Ishikawa (cell line): ENCODE data around the gene IFI16.

ENCODE experiments used
- EP300 ChIP-seq: IDR thresholded peaks from 2 replicates; pipeline ENCODE4 v1.6.1; 2012; ENCODE audit warnings: borderline replicate concordance
- NFIC ChIP-seq: IDR thresholded peaks from 2 replicates; pipeline ENCODE4 v1.6.1; 2012

GRCh38 chr1:159065106-159065505, 55.4 kb downstream of the IFI16 start:
- TF ChIP-seq EP300 (no peak), NFIC (no peak)
